GM23338 (cell line): Measurements from ENCODE around the gene MRPS10.

Experiments used
- CREB1 ChIP-seq: fragments of 250-450 bp; sonication (Bioruptor Pico); IDR thresholded peaks from 2 replicates; pipeline ENCODE4 v1.5.0; 2020; ENCODE audit warnings: low read depth, mild to moderate bottlenecking, moderate library complexity
- EZH2 ChIP-seq: fragments of 200-600 bp; sonication (generic); IDR thresholded peaks from one replicate; pipeline ENCODE4 v1.8.0; 2017; ENCODE audit warnings: antibody characterized with exemption, mild to moderate bottlenecking, low read depth; ENCODE audit not compliant: unreplicated experiment
- POLR2AphosphoS5 ChIP-seq: IDR thresholded peaks from 2 replicates; pipeline ENCODE4 v1.6.1; 2016; ENCODE audit warnings: antibody characterized with exemption, low read depth
- REST ChIP-seq: IDR thresholded peaks from one replicate; pipeline ENCODE4 v1.6.1; 2018; ENCODE audit warnings: antibody characterized with exemption; ENCODE audit not compliant: unreplicated experiment
- TF ChIP-seq, protein P1 (sequence below), 2 experiments: fragments of 200-600 bp in 1 of 2; sonication (generic) in 1 of 2; conservative IDR thresholded peaks; 2 replicates each; pipeline versions ENCODE4 v1.5.1 to v1.6.1; 2016 to 2017; ENCODE audit warnings: antibody characterized with exemption in 2 of 2, low read depth in 2 of 2, mild to moderate bottlenecking in 2 of 2, moderate library complexity in 1 of 2
- TF ChIP-seq, protein P2 (sequence below): IDR thresholded peaks from 2 replicates; pipeline ENCODE4 v1.6.1; 2016; ENCODE audit warnings: antibody characterized with exemption

- TF ChIP-seq, protein P1, sequence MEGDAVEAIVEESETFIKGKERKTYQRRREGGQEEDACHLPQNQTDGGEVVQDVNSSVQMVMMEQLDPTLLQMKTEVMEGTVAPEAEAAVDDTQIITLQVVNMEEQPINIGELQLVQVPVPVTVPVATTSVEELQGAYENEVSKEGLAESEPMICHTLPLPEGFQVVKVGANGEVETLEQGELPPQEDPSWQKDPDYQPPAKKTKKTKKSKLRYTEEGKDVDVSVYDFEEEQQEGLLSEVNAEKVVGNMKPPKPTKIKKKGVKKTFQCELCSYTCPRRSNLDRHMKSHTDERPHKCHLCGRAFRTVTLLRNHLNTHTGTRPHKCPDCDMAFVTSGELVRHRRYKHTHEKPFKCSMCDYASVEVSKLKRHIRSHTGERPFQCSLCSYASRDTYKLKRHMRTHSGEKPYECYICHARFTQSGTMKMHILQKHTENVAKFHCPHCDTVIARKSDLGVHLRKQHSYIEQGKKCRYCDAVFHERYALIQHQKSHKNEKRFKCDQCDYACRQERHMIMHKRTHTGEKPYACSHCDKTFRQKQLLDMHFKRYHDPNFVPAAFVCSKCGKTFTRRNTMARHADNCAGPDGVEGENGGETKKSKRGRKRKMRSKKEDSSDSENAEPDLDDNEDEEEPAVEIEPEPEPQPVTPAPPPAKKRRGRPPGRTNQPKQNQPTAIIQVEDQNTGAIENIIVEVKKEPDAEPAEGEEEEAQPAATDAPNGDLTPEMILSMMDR (conservative IDR thresholded peaks at IDR 0.05; ENCODE audit: low read depth in 2 of 2) = no peak
- no peak for TF ChIP-seq POLR2AphosphoS5
- no peak for TF ChIP-seq EZH2
- TF ChIP-seq, protein P2, sequence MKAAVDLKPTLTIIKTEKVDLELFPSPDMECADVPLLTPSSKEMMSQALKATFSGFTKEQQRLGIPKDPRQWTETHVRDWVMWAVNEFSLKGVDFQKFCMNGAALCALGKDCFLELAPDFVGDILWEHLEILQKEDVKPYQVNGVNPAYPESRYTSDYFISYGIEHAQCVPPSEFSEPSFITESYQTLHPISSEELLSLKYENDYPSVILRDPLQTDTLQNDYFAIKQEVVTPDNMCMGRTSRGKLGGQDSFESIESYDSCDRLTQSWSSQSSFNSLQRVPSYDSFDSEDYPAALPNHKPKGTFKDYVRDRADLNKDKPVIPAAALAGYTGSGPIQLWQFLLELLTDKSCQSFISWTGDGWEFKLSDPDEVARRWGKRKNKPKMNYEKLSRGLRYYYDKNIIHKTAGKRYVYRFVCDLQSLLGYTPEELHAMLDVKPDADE = no peak
- TF ChIP-seq CREB1 (CRISPR knock-in tag) = no peak
- no peak for TF ChIP-seq REST
Observed at GRCh38 chr6:42222448-42222847, 4.8 kb upstream of the MRPS10 start.
